Mononuclear cell (primary cell): ENCODE measurements around the gene PRAMEF12. TPM values are rescaled to one million over a fixed set of nuclear protein-coding genes. Genes with fewer than 3 reads are reported as not detected.
"Not testable (repeated sequence)": the region's sequence is repeated elsewhere in the genome, so short reads cannot be mapped to it uniquely, and the experiment has no call there.

Experiments
- H3K27me3 ChIP-seq: 2 replicates; pipeline ENCODE4 v1.6.0; 2011; ENCODE audit warnings: low read length, control low read depth; ENCODE audit not compliant: insufficient read depth
- H3K4me1 ChIP-seq: 2 replicates; pipeline ENCODE4 v1.5.1; 2011; ENCODE audit warnings: mild to moderate bottlenecking, low read length, control low read depth; ENCODE audit not compliant: insufficient read depth
- H3K4me3 ChIP-seq: 2 replicates; pipeline ENCODE4 v1.5.1; 2011; ENCODE audit warnings: mild to moderate bottlenecking, low read length, moderate library complexity
- H3K9me3 ChIP-seq: 2 replicates; pipeline ENCODE4 v1.5.1; 2011; ENCODE audit warnings: low read depth, mild to moderate bottlenecking, control low read depth, low read length
- total RNA-seq: library from RNA; depleted of rRNA; stranded (reverse); fragments of >200 nt; gene quantifications from one replicate; pipeline ENCODE4 v1.2.3, GENCODE V29; 2012

The PRAMEF12 gene
- total RNA-seq: not detected

GRCh38 chr1:12773438-12773837, at the start of gene PRAMEF12:
PRAMEF12 (plus strand) TSS chr1:12773738; CDS start chr1:12774868, 1,130 bp downstream.
- Histone ChIP-seq H3K4me3 (no peak within 1 kb of the TSS), H3K27me3 (peaks cover 2% of the 10 kb centered on the region), H3K9me3 (no peaks in the 10 kb centered on the region), H3K4me1 (no peaks in the 10 kb centered on the region)

DNA sequence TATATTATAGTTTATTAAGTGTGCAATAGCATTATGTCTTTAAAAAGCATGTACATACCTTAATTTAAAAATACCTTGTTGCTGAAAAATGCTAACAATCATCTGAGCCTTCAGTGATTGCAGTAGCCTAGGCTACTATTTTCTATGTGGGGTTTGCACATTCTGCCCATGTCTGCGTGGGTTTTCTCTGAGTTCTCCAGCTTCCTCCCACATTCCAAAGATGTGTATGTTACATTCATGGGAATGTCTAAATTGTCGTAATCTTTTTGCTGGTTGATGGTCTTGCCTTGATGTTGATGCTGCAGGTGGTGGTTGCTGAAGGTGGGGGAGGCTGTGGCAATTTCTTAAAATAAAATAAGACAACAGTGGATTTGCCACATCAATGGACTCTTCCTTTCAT, 45.1 kb upstream of the PRAMEF12 start:
- no peak overlapping the region for H3K4me3 ChIP-seq
- peaks cover 4% of the 10 kb centered on the region for H3K27me3 ChIP-seq
- H3K9me3 ChIP-seq: no peaks in the 10 kb centered on the region
- no peaks in the 10 kb centered on the region for H3K4me1 ChIP-seq

DNA sequence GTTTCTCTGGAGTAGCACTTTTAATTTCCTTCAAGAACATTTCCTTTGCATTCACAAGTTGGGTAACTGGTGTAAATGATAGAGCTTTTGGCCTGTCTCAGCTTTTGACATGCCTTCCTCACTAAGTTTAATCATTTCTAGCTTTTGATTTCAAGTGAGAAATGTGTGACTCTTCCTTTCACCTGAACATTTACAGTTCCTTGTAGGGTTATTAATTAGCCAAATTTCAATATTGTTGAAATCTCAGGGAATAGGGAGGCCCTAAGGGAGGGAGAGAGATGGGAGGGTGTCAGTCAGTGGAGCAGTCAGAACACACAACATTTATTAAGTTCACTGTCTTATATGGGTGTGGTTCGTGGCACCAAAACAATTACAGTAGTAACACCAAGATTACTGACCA, 43.4 kb upstream of the PRAMEF12 start:
- Histone ChIP-seq H3K4me3 (no peak overlapping the region), H3K27me3 (peaks cover 4% of the 10 kb centered on the region), H3K4me1 (no peaks in the 10 kb centered on the region), H3K9me3 (no peaks in the 10 kb centered on the region)

DNA sequence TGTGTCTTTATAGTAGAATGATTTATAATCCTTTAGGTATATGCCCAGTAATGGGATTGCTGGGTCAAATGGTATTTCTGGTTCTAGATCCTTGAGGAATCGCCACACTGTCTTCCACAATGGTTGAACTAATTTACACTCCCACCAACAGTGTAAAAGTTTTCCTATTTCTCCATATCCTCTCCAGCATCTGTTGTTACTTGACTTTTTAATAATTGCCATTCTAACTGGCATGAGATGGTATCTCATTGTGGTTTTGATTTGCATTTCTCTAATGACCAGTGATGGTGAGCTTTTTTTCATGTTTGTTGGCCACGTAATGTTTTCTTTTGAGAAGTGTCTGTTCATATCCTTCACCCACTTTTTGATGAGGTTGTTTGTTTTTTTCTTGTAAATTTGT, 42.5 kb upstream of the PRAMEF12 start:
- not testable (repeated sequence) for H3K27me3 ChIP-seq, H3K4me3 ChIP-seq, H3K9me3 ChIP-seq, H3K4me1 ChIP-seq

DNA sequence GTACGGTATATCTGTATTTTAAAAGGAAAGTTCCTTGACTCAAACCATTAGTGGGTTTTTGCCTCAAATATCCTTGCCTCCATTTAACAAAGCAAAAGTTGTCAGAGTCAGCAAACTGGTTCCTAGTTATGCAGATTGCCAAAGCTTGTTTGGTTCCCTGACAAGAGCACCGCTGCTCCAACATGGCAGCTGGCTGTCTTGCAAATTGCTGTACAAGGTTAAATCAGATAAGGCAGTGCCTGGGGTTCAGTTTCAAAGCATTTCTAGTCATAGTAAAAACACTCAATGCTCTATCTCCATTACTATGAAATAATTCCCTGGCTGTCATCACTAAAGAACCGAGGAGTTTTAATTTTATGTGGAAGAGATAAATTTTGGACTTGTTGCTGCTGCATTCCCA, 38.9 kb upstream of the PRAMEF12 start:
- no peak overlapping the region for H3K4me3 ChIP-seq
- no peaks in the 10 kb centered on the region for H3K4me1 ChIP-seq
- H3K27me3 ChIP-seq: peaks cover 14% of the 10 kb centered on the region
- no peaks in the 10 kb centered on the region for H3K9me3 ChIP-seq

GRCh38 chr1:12738934-12739333, 34.6 kb upstream of the PRAMEF12 start:
- Histone ChIP-seq H3K4me1 (no peaks in the 10 kb centered on the region), H3K9me3 (no peaks in the 10 kb centered on the region), H3K4me3 (no peak overlapping the region), H3K27me3 (peaks cover 14% of the 10 kb centered on the region)

- H3K4me1 ChIP-seq: no peaks in the 10 kb centered on the region
- peaks cover 14% of the 10 kb centered on the region for H3K27me3 ChIP-seq
- H3K9me3 ChIP-seq: no peaks in the 10 kb centered on the region
- H3K4me3 ChIP-seq: no peak overlapping the region
Measured at GRCh38 chr1:12739613-12740012, 33.9 kb upstream of the PRAMEF12 start.

DNA sequence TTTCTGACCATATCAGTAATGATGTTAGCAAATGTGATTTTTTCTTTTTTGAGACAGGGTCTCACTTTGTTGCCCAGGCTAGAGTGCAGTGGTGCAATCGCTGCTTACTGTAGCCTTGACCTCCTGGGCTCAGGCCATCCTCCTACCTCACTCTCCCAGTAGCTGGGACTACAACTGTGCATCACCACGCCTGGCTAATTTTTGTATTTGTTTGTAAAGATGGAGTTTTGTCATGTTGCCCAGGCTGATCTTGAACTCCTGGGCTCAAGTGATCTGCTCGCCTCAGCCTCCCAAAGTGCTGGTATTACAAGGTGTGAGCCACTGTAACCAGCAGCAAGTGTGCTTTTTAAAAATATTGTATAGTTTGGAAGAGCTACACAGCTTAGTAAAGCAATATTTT, 31.6 kb upstream of the PRAMEF12 start:
- H3K4me3 ChIP-seq: no peak overlapping the region
- H3K4me1 ChIP-seq: no peaks in the 10 kb centered on the region
- no peaks in the 10 kb centered on the region for H3K9me3 ChIP-seq
- peaks cover 9% of the 10 kb centered on the region for H3K27me3 ChIP-seq

DNA sequence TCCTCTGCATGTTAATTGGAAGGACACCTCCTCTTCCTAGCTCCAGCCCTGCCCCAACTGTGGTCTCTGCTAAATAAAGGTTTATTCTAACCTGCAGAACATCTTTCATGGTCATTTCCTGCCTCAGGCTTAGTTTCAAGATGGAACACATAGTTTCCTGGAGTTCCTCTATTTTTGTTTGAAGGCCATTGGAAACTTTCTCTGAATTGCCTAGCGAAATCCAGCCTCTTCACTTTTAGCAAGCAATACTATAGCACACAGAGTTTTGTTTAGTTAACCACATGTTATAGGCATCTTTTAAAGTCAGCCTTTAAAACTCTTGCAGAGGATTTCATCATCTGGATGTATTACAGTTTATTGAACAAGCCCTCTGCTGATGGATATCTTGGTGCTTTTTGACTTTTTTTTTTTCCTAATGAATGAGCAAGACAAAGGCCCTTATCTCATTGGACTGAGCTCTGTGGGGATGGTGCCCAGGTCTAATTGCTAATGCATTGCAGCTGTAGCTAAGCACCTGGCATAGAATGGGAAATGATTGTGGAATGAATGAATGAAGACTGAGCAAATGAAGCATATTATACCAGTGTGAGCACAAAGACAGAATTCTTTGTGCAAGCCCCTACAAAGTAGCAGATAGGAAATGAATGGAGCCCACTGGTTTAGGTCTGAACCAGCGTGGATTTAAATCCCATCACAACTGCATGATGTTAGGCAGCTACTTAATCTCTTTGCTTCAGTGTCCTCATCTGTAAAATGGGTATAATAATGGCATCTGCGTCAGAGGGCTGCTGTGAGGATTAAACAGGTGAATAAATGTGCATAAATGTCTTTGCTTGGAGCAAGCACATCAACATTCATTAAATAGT, 28.2 kb upstream of the PRAMEF12 start:
- Histone ChIP-seq H3K27me3 (peaks cover 10% of the 10 kb centered on the region), H3K4me1 (no peaks in the 10 kb centered on the region), H3K9me3 (peaks cover 30% of the 10 kb centered on the region), H3K4me3 (no peak overlapping the region)

- Histone ChIP-seq H3K27me3 (peaks cover 14% of the 10 kb centered on the region), H3K4me1 (no peaks in the 10 kb centered on the region), H3K4me3 (no peak within 1 kb of the TSS), H3K9me3 (peaks cover 32% of the 10 kb centered on the region)
Measured at GRCh38 chr1:12745992-12746323, 27.6 kb upstream of the PRAMEF12 start, which contains the start of gene CFAP107. CFAP107 (plus strand) TSS chr1:12746200; CDS start chr1:12746431, 231 bp downstream.

DNA sequence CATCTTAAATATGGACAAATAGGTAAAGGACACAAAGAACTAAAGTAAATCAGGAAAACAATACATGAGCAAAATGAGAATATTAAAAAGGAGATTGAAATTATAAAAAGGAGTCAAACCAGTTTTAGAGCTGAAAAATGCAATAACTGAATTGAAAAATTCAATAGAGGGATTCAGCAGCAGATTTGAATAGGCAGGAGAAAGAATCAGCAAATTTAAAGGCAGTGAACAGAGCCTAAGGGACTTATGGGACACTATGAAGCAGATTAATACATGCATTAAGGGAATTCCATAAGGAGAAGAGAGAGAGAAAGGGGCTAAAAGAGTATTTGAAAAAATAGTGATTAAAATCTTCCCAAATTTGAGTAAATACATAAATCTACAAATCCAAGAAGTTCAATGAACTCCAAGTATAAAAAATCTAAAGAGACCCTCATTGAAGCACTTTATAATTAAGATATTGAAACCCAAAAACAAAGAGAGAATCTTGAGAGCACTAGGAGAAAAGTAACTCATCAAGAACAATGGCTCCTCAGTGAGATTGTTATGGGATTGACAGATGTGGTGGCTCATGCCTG, 24.7 kb upstream of the PRAMEF12 start:
- H3K4me3 ChIP-seq: no peak overlapping the region
- H3K4me1 ChIP-seq: no peaks in the 10 kb centered on the region
- H3K27me3 ChIP-seq: peaks cover 14% of the 10 kb centered on the region
- H3K9me3 ChIP-seq: peaks cover 32% of the 10 kb centered on the region

GRCh38 chr1:12754738-12755137, 18.8 kb upstream of the PRAMEF12 start:
- H3K9me3 ChIP-seq: peaks cover 9% of the 10 kb centered on the region
- H3K4me3 ChIP-seq: no peak overlapping the region
- no peaks in the 10 kb centered on the region for H3K4me1 ChIP-seq
- peaks cover 6% of the 10 kb centered on the region for H3K27me3 ChIP-seq

- H3K4me3 ChIP-seq: no peak overlapping the region
- no peaks in the 10 kb centered on the region for H3K9me3 ChIP-seq
- no peaks in the 10 kb centered on the region for H3K4me1 ChIP-seq
Measured at GRCh38 chr1:12756273-12756672, 17.3 kb upstream of the PRAMEF12 start.

DNA sequence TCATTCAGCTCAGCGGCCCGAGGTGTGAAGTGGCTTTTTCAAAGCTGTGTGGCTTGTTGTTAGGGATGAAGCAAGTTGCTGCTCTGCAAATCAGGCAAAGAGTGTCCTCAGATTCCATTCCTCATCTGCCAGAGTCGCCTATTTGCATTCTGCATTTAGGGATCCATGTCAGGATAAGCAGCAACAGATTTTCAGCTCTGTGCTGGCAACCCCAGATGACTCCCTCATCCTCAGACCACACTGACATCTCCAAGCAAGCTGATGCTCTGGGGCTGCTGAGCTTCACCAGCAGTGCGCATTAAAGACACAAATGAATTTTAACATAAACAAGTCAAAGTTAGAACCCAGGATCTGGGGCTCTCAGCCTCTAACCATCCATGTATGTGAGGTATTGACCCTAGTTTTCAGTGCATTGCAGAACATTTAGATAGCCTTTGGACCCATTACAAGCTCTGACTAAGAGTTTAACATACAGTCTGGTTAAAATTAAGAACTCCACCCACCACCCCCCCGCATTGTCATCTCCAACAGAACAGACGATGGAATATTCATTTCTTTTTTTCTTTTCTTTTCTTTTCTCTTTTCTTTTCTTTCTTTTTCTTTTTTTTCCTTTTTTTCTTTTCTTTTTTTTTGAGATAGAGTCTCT, 16.6 kb upstream of the PRAMEF12 start:
- Histone ChIP-seq H3K27me3 (no peaks in the 10 kb centered on the region), H3K9me3 (no peaks in the 10 kb centered on the region), H3K4me3 (no peak overlapping the region), H3K4me1 (no peaks in the 10 kb centered on the region)

More at GRCh38 chr1:12756273-12756672, 17.3 kb upstream of the PRAMEF12 start:
- no peaks in the 10 kb centered on the region for H3K27me3 ChIP-seq

DNA sequence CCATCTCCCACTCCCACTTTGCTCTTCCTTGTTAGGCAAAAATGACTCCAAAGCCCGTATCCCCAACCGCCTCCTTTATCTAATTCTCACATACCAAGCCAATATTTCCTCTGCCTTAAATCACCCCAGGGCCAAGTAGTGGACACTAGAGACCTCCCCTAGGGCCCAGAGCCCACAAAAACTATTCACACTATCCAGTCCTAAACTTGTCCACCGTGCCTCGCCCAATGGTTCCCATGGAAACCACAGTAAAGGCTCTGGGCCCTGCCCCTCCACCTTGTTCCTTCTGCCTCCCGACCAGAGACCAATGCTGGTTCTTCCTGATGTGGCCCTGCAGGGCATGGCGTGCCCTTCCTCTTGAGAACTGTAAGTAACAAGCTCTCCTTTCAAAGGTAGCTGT, 15.7 kb upstream of the PRAMEF12 start:
- Histone ChIP-seq H3K4me3 (no peak overlapping the region), H3K9me3 (no peaks in the 10 kb centered on the region), H3K27me3 (no peaks in the 10 kb centered on the region), H3K4me1 (no peaks in the 10 kb centered on the region)
